HG03457 (cell line): Measurements from ENCODE around the gene HSPB8.

Source experiments
- ATAC-seq: cut with Tn5 transposase; IDR thresholded peaks from one replicate; pipeline ENCODE4 v1.9.1; 2021; ENCODE audit warnings: moderate number of reproducible peaks; ENCODE audit not compliant: unreplicated experiment

The HSPB8 gene, protein sequence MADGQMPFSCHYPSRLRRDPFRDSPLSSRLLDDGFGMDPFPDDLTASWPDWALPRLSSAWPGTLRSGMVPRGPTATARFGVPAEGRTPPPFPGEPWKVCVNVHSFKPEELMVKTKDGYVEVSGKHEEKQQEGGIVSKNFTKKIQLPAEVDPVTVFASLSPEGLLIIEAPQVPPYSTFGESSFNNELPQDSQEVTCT

DNA sequence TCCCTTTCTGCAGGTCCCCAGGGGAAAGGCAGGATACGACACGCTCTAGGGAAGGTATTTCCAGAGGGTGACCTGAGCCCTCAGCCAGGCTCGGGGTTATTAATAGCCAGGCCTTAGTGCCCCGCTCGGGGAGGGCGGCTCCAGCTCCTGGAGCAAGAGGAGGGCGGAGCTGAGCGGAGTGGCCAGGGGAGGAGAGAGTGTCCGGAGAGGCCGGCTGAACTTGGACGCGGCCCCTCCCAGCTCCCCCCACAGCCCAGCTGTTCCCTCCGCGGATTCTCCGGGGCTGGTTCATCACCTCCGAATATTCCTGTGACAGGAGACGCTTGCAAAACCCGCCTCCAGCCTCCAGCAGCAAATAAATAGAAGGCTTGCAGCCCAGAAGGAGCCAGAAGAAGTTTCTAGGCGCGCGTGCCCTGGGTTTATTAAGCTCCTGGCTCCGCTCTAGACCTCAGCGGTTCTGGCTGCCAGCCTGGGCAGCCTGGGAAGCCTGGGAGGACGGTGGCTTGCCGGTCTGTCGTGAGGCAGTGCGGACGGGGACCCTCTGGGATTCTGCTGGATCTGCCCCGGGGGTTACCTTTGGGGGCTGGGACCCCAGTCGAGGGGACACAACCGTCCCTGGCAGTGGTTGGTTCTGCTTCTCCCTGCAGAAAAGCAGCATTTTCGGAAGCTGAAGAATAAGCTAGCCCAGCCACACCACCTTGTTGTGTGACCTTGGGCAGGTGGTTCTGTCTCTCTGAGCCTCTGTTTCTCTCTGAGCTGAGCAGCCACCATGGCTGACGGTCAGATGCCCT is at the start of gene HSPB8:
TSS of gene HSPB8 (plus strand) at position 388 of the 791 bp plus-strand sequence. CDS start at position 770, 382 bp downstream.
- ATAC-seq, result no peak

DNA sequence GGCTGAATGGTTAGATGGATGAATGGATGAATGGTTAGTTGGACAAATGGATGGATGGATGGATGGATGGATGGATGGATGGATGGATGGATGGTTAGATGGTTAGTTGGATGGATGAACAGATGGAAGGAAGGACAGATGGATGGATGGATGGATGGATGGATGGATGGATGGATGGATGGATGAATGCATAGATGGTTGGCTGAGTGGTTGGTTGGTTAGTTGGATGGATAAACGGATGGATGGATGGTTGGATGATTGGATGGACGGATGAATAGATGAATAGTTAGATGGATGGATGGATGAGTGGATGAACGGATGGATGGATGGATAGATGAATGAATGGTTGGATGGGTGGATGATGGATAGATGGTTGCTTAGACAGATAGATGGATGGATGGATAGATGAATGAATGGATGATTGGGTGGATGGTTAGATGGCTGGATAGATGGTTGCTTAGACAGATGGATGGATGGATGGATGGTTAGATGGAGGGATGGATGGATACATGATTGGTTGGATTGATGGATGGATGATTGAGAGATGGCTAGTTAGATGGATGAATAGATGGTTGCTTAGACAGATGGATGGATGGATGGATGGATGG is 48.8 kb upstream of the HSPB8 start:
- no peak for ATAC-seq

DNA sequence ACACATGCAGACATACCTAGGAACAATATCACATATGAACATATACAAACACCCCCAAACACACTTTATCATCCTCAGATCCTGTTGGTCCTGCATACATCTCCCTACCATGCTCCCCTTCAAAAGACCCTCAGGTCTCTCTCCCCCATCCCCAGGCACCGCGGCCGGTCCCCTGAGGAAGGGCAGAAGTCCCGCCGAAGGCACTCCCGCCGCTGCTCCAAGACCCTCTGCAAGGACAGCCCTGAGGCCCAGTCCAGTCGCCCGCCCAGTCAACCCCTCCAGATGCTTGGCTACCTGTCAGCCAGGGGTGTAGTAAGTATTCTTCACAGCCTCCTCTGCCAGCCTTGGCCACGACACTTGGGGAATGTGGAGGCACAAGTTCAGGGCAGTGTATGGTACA is 48.2 kb upstream of the HSPB8 start:
- no peak for ATAC-seq

- no peak for ATAC-seq
These were observed 44.3 kb upstream of the HSPB8 start for GRCh38 chr12:119134284-119135072.

GRCh38 chr12:119136811-119137410 is 41.8 kb upstream of the HSPB8 start:
- no peak for ATAC-seq

GRCh38 chr12:119139448-119139847 is 39.3 kb upstream of the HSPB8 start:
- no peak for ATAC-seq

- no peak for ATAC-seq
These were observed 33.4 kb upstream of the HSPB8 start for GRCh38 chr12:119145367-119145766.

DNA sequence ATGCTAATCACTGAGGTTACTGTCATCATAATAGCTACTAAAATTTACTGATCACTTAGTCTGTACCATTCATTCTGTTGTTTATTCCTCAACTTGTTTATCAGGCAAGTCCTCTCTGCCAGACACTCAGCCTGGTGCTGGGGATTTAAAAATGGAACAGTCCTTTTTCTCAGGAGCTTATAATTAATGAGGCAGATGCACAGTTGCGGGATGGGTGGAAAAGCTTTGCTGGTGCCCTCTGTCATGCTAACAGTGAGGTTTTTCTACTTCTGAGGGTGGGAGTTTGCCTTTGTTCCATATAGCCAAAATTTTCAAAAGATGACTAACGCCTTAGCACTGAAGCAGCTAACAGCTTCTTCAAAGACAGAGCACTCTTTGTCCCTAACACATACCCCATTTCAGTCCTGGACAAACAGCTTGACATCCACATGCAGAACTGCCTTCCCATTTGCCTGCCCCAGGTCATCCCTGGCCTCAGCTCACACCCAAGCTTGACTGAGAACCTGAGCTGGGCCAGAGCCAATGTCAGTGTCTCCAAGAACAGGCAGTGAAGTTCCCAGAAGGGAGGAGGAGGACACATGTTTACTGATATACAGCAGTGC is 30.8 kb upstream of the HSPB8 start:
- no peak for ATAC-seq

GRCh38 chr12:119149270-119149669 is 29.5 kb upstream of the HSPB8 start:
- ATAC-seq, result no peak

DNA sequence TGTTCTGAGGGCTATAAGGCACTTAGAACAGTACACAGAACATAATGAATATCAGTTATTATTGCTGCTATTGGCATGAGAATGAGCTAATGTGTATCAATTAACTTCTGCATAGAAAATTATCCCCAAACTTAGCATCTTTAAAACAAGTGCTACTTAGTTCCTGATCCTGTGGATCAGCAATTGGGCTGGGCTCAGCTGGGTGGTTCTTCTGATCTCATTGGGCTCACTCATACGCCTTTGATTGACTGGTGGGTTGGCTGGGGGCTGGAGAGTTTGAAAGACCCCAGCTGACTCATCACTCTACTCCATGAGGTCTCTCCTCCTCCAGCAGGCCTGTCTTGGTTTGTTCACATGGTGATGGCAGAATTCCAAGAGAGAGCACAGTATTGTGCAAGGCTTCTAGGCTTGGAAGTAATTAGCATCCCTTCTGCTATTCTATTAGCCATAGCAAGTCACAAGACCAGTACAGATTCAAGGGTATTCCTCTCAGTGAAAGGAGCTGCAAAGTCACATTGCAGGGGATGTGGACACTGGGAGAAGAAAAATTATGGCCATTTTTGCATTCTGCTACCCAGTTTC is 27.2 kb upstream of the HSPB8 start:
- ATAC-seq, result no peak

GRCh38 chr12:119153477-119154434 is 25.0 kb upstream of the HSPB8 start:
- no peak for ATAC-seq

- no peak for ATAC-seq
These were observed 24.3 kb upstream of the HSPB8 start for GRCh38 chr12:119154435-119154818.

GRCh38 chr12:119156401-119157044 is 22.2 kb upstream of the HSPB8 start:
- ATAC-seq, result no peak

DNA sequence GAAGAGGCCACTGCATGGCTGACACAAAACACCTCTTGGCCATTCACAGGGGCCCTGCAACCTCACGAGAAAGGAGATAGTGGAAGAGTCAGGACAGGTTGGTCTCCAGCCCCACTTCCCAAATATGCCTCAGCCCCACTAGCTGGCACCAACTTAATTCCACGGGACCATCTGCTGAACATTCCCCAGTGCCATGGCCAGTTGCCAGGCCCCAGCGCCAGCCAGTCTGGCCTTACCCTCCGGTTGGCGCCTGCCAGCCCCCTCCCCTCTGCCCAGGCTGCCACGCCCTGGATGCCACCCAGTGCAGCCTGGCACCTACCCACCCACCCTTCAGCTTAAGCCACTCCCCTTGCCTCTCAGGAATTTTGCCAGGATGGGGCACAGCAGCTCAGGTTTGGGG is 21.2 kb upstream of the HSPB8 start:
- no peak for ATAC-seq

- ATAC-seq, result no peak
These were observed 20.8 kb upstream of the HSPB8 start for GRCh38 chr12:119157978-119158377.

GRCh38 chr12:119158402-119158801 is 20.3 kb upstream of the HSPB8 start:
- no peak for ATAC-seq

DNA sequence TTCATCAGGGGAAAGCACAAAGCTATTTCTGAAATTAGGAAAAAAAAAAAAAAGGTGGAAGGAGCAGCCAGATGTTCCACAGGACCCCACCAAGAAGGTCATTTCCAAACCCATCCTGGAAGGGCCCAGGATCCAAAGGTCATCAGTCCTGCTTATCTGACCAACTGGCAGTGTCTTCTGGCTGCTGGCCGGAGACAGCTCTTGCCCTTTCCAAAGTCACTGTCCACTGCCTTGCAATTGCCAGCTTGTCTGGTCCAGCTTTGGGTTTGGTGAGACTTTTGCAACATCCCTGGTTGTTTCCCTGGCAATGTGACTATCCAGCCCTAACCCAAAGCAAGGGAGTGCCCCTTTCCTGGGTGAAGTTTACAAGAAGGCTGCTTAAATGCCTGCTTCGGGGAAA is 18.9 kb upstream of the HSPB8 start:
- no peak for ATAC-seq

DNA sequence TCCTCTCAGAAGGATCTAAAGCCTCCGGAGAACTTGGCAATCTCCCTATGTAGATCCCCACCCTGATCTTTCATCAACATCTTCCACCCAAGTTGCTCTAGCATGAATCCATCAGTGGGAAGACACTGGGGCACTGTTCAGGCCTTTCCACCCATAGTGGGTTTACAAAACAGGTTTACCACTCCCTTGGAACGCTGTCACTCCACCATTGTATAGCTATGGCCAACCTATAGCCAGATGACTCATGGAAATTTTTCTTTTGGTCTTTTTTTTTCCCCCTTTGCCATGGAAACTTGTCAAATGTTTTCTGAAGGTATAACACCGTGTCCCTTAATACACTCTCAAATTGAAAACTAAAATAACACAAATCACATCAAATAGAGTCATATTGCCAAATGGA is 10.8 kb upstream of the HSPB8 start:
- ATAC-seq, result no peak

DNA sequence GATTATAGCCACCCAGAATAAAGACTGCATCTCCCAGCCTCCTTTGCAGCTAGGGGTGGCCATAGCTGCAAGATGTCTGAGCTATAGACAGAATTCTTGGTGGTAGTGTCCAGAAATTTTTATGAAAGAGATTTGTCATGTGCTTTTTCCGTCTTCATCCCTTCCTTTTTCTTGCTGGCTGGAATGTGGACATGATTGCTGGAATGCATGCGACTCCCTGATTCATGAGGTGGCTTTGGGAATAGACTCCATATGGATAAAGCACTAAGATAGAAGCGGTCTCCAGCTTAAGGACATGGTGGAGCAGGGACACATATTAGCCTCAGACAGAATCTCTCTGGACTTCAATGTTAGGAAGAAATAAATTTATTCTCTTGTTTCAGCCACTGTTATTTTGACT is 10.0 kb upstream of the HSPB8 start:
- no peak for ATAC-seq
